Neutrophil (primary cell): ENCODE measurements around the gene SPINK5.

Experiments used
- H3K27ac ChIP-seq: fragments of 200-600 bp; sonication (generic); 2 replicates; pipeline ENCODE4 v1.5.1; 2016; ENCODE audit warnings: mild to moderate bottlenecking, moderate library complexity
- H3K27me3 ChIP-seq: fragments of 200-600 bp; sonication (generic); 2 replicates; pipeline ENCODE4 v1.6.0; 2016; ENCODE audit warnings: mild to moderate bottlenecking
- H3K36me3 ChIP-seq: fragments of 200-600 bp; sonication (generic); 2 replicates; pipeline ENCODE4 v1.5.1; 2017
- H3K4me1 ChIP-seq, 2 experiments: fragments of 200-600 bp in 1 of 2; sonication (generic) in 1 of 2; 1 replicate in 1 of 2; 2 replicates in 1 of 2; pipeline versions ENCODE4 v1.5.1 to v1.6.1; 2013 to 2016; ENCODE audit warnings: low read depth in 1 of 2, low read length in 1 of 2, mild to moderate bottlenecking in 1 of 2, moderate library complexity in 1 of 2; ENCODE audit not compliant: control insufficient read depth in 1 of 2, insufficient read depth in 1 of 2
- H3K4me3 ChIP-seq, 2 experiments: fragments of 200-600 bp in 1 of 2; sonication (generic) in 1 of 2; 1 replicate in 1 of 2; 2 replicates in 1 of 2; pipeline ENCODE4 v1.5.1; 2013 to 2016; ENCODE audit warnings: low read depth in 1 of 2, low read length in 1 of 2, mild to moderate bottlenecking in 1 of 2, moderate library complexity in 1 of 2
- H3K9me3 ChIP-seq: fragments of 200-600 bp; sonication (generic); 2 replicates; pipeline ENCODE4 v1.5.1; 2016
- TF ChIP-seq, protein P1 (sequence below): fragments of 200-600 bp; sonication (generic); IDR thresholded peaks from 2 replicates; pipeline ENCODE4 v1.5.1; 2016; ENCODE audit warnings: antibody characterized with exemption

The SPINK5 gene, protein sequence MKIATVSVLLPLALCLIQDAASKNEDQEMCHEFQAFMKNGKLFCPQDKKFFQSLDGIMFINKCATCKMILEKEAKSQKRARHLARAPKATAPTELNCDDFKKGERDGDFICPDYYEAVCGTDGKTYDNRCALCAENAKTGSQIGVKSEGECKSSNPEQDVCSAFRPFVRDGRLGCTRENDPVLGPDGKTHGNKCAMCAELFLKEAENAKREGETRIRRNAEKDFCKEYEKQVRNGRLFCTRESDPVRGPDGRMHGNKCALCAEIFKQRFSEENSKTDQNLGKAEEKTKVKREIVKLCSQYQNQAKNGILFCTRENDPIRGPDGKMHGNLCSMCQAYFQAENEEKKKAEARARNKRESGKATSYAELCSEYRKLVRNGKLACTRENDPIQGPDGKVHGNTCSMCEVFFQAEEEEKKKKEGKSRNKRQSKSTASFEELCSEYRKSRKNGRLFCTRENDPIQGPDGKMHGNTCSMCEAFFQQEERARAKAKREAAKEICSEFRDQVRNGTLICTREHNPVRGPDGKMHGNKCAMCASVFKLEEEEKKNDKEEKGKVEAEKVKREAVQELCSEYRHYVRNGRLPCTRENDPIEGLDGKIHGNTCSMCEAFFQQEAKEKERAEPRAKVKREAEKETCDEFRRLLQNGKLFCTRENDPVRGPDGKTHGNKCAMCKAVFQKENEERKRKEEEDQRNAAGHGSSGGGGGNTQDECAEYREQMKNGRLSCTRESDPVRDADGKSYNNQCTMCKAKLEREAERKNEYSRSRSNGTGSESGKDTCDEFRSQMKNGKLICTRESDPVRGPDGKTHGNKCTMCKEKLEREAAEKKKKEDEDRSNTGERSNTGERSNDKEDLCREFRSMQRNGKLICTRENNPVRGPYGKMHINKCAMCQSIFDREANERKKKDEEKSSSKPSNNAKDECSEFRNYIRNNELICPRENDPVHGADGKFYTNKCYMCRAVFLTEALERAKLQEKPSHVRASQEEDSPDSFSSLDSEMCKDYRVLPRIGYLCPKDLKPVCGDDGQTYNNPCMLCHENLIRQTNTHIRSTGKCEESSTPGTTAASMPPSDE

DNA sequence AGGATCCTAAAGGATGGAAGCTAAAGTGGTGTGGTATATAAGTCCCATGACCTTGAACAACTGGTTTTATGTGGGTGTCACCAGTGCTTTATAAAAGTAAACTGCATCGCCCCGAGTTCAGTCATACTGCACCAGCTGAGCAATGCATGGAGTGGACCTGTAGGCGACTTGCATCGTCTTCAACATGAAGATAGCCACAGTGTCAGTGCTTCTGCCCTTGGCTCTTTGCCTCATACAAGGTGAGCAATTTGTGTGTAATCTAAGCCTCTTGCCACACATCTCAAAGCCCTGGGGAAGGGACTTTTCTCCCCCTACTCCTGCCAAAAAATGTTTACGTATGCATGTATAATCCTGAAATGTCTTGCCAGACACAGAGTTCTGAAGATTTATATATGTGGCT is at the start of gene SPINK5:
SPINK5 (plus strand) TSS at position 120 of the 400 bp plus-strand sequence; CDS start at position 185, 65 bp downstream.
- Histone ChIP-seq H3K27me3 (no peaks in the 10 kb centered on the region), H3K4me3 (no peak within 1 kb of the TSS), H3K36me3 (no peaks in the 10 kb centered on the region), H3K9me3 (no peaks in the 10 kb centered on the region), H3K4me1 (no peaks in the 10 kb centered on the region), H3K27ac (no peak within 1 kb of the TSS)
- TF ChIP-seq, protein P1, sequence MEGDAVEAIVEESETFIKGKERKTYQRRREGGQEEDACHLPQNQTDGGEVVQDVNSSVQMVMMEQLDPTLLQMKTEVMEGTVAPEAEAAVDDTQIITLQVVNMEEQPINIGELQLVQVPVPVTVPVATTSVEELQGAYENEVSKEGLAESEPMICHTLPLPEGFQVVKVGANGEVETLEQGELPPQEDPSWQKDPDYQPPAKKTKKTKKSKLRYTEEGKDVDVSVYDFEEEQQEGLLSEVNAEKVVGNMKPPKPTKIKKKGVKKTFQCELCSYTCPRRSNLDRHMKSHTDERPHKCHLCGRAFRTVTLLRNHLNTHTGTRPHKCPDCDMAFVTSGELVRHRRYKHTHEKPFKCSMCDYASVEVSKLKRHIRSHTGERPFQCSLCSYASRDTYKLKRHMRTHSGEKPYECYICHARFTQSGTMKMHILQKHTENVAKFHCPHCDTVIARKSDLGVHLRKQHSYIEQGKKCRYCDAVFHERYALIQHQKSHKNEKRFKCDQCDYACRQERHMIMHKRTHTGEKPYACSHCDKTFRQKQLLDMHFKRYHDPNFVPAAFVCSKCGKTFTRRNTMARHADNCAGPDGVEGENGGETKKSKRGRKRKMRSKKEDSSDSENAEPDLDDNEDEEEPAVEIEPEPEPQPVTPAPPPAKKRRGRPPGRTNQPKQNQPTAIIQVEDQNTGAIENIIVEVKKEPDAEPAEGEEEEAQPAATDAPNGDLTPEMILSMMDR, result no peak

GRCh38 chr5:148014276-148014675 is 49.5 kb upstream of the SPINK5 start:
- Histone ChIP-seq H3K27me3 (no peaks in the 10 kb centered on the region), H3K4me1 (no peaks in the 10 kb centered on the region), H3K4me3 (no peak overlapping the region), H3K9me3 (no peaks in the 10 kb centered on the region), H3K36me3 (no peaks in the 10 kb centered on the region), H3K27ac (no peak overlapping the region)
- TF ChIP-seq, protein P1, result no peak

DNA sequence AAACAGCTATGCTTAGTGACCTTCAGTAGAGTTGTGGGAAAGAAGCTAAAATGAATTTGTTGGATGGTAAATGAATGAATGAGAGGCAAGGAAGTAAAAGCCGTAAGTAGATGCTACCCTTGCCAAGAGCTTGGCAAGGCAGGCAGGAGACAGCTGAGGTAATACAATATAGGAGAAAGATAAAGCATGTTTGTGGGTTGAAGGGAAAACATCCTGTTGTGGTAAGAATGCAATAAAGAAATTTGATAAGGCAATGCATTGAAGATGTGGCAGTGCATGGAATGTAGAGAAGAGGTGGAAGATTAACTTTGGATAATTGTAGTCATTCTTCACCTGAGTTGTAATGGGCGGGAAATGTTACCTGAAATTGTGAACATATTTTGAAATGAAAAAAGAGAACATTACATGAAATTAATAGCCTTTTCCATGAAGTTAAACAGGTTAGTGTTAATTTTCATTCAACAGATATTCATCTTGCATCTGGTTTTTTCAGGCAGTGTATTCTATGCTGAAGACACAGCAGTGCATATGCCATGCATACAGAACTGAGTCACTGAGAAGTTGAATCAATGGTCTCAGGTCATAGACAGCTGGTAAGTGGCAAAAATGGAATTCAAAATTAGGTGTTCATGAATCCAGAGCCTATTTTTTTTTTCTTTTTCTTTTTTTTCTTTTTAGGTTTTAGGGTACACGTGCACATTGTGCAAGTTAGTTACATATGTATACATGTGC is 43.4 kb upstream of the SPINK5 start:
- TF ChIP-seq, protein P1, result no peak
- no peak overlapping the region for H3K27ac ChIP-seq
- H3K27me3 ChIP-seq, result no peaks in the 10 kb centered on the region
- no peaks in the 10 kb centered on the region for H3K4me1 ChIP-seq
- no peak overlapping the region for H3K4me3 ChIP-seq
- H3K36me3 ChIP-seq, result no peaks in the 10 kb centered on the region
- H3K9me3 ChIP-seq, result no peaks in the 10 kb centered on the region

GRCh38 chr5:148027505-148027904 is 36.3 kb upstream of the SPINK5 start:
- no peaks in the 10 kb centered on the region for H3K9me3 ChIP-seq
- no peak overlapping the region for H3K27ac ChIP-seq
- no peak overlapping the region for H3K4me3 ChIP-seq
- no peaks in the 10 kb centered on the region for H3K36me3 ChIP-seq
- TF ChIP-seq, protein P1, result no peak
- H3K27me3 ChIP-seq, result no peaks in the 10 kb centered on the region
- H3K4me1 ChIP-seq, result no peaks in the 10 kb centered on the region

DNA sequence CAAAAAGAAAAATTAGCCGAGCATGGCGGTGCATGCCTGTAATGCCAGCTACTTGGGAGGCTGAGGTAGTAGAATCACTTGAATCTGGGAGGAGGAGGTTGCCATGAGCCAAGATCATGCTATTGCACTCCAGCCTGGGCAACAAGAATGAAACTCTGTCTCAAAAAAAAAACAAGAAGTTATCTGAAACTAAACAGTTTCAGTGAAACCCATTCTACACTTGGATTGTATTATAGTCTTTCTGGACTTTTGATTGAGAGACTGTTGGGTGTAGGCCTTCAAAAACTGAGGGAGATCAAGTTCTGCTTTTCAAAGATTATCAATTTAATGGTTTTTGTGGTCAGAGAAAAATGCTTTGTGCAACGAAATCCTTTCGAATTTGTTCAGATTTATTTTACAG is 34.6 kb upstream of the SPINK5 start:
- Histone ChIP-seq H3K9me3 (no peaks in the 10 kb centered on the region), H3K4me3 (no peak overlapping the region), H3K4me1 (no peaks in the 10 kb centered on the region), H3K27ac (no peak overlapping the region), H3K36me3 (no peaks in the 10 kb centered on the region), H3K27me3 (no peaks in the 10 kb centered on the region)
- TF ChIP-seq, protein P1, result no peak
